Subcutaneous abdominal adipose tissue (tissue), 5 donors: ENCODE results near the gene CD69.
A peak's percentile ranks its signal among the peaks of the same experiment; 100 is the strongest.
"Not testable (repeated sequence)": the region's sequence is repeated elsewhere in the genome, so short reads cannot be mapped to it uniquely, and the experiment has no call there.

Source experiments
- H3K27ac ChIP-seq: one replicate; pipeline ENCODE4 v1.7.0; 2013; ENCODE audit warnings: low read depth, mild to moderate bottlenecking, inconsistent platforms, low read length, moderate library complexity
- H3K27me3 ChIP-seq, 5 donors: one replicate each; pipeline ENCODE4 v1.7.0; 2013; ENCODE audit warnings: low read length in 5 of 5, inconsistent platforms in 1 of 5; ENCODE audit not compliant: control insufficient read depth in 5 of 5, insufficient read depth in 4 of 5
- H3K36me3 ChIP-seq, 5 donors: one replicate each; pipeline ENCODE4 v1.7.0; 2013; ENCODE audit warnings: low read length in 5 of 5; ENCODE audit not compliant: control insufficient read depth in 5 of 5, insufficient read depth in 5 of 5
- H3K4me1 ChIP-seq, 5 donors: one replicate each; pipeline ENCODE4 v1.7.0; 2013; ENCODE audit warnings: low read length in 5 of 5, mild to moderate bottlenecking in 3 of 5, moderate library complexity in 1 of 5; ENCODE audit not compliant: control insufficient read depth in 5 of 5, insufficient read depth in 5 of 5
- H3K4me3 ChIP-seq, 5 donors: one replicate each; pipeline ENCODE4 v1.7.0; 2013; ENCODE audit warnings: low read length in 5 of 5, low read depth in 1 of 5
- H3K9ac ChIP-seq, 5 donors: one replicate each; pipeline ENCODE4 v1.7.0; 2013; ENCODE audit warnings: low read length in 5 of 5, mild to moderate bottlenecking in 4 of 5, moderate library complexity in 3 of 5
- H3K9me3 ChIP-seq, 5 donors: one replicate each; pipeline ENCODE4 v1.7.0; 2013; ENCODE audit warnings: low read length in 5 of 5; ENCODE audit not compliant: control insufficient read depth in 5 of 5
- donor health status: healthy.
- donor health status: healthy.
- donor health status: healthy.
- donor health status: healthy.
- donor health status: healthy.

The CD69 gene

DNA sequence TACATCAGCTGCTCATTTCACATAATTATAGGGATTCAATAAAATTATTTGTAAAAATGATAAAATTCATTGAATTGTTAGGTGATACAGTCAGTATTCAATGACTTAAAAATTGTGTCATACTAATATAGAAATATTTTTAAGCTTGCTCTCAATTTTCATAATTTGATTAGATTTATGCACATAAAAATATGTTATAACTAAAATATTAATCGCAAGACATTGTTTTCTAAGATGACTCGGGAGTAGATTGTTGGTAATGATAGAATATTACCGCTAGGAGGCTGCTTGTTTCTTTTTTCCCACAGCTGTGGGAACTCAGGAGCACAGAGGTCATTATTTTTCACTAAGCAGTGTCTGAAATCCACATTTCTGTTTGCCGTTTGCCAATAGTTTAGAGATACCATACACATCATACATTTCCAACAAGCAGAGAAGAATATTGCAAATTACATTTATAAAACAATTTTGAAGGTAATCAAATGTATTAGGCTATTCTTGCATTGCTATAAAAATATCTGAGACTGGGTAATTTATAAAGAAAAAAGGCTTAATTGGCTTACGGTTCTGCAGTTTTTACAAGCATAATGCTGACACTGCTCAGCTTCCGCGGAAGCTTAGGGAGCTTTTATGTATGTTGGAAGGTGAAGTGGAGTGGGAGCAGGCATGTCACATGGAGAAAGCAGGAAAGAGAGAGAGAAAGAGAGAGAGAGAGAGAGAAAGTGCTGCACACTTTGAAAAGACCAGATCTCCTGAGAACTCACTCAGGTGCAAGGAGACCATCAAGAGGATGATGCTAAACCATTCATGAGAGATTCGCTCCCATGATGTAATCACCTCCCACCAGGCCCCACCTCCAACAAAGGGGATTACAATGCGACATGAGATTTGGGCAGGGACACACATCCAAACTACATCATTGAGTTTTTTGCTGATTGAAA, 9.2 kb downstream of the CD69 start:
- H3K9me3 ChIP-seq: no peaks in the 10 kb centered on the region
- H3K4me1 ChIP-seq: peaks cover 0 to 7% (median 2%) of the 10 kb centered on the region in 5 donors
- no peaks in the 10 kb centered on the region for H3K27me3 ChIP-seq
- H3K27ac ChIP-seq: no peak overlapping the region
- H3K4me3 ChIP-seq: peak overlapping the region in 2 of 5 donors; percentile 27 to 34
- H3K9ac ChIP-seq: no peak overlapping the region
- H3K36me3 ChIP-seq: no peaks in the 10 kb centered on the region

DNA sequence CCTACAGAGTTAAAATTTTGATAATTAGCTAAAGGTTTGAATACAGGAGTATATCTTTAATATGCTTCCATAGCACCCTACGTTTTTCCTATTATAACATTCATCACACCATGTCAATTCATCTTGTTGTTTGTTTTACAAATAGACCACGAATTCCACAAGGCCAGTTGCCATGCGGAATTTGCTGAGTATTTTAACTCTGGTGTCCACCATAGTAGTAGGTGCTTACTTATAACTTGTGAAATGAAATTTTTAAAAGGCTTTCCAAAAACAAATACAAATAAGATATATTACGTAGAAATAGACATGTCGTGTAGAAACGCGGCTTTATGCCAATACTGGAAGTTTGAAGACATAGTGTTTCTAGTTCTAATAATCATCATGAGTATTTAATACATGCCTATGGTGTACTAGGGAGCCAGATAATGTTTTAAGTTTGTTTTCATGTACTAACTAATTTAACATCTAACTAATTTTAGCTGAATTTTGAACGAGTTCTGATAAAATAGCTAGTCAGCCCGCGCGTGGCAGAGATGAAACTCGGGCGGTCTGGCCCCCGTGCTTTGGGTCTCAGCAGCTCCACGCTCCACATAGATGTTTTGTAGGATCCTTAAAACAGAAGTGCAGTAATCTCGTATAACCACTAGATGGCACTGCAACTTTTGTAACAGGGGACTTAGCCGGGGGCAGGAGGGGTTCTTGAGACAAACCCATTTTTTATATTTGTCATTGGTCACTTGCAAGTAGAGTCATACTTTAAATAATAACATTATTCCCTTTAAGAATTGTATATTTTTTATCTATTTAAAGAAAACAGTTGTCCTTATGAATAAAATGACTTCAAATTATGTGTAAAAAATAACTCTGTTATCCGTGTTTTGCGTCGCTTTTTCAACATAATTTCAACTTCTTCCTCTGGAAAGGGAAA, 10.2 kb downstream of the CD69 start:
- Histone ChIP-seq H3K4me3 (peak overlapping the region in 2 of 5 donors; percentile 27 to 34), H3K27ac (no peak overlapping the region)

DNA sequence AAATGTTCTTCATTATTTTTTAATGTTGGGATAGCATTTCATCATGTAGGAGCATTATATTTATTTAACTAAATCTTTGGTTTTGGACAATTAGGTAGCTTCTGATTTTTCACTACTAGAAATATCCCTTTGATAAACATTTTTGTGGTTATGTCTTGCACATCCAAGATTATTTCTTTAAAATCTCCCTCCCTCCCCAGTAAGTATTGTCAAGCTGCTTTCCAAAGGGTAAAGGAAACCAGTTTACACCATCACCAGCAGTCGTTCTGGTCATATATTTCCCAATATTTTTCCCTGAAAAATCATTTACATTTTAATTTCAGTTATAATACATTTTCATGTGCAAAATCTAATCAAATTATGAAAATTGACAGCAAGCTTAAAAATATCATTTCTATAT, 11.1 kb downstream of the CD69 start:
- Histone ChIP-seq H3K9me3 (no peaks in the 10 kb centered on the region), H3K27me3 (no peaks in the 10 kb centered on the region)

More for the DNA sequence above, 10.2 kb downstream of the CD69 start:
- H3K4me1 ChIP-seq: peaks cover 0 to 7% (median 2%) of the 10 kb centered on the region in 5 donors
- no peaks in the 10 kb centered on the region for H3K36me3 ChIP-seq
- H3K9me3 ChIP-seq: no peaks in the 10 kb centered on the region
- H3K27me3 ChIP-seq: no peaks in the 10 kb centered on the region
- no peak overlapping the region for H3K9ac ChIP-seq

DNA sequence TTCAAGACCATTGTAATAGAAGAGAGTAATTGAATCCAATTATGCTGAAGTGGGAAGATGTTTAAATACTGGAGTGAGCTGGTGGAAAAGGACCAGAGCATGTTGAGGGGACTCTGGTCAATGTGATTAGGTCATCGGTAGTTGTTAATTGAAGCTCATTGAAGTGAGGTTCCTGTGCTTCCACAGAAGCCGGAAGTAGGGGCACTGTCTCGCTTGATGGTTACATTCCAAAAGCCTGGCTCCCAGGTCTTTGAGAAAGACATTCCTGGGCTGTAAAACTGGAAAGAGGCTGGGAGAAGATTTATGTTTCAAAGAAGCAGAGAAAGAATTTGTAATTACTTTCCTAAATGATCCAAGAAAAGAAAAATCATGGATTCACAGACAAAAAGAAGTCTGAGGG, 15.5 kb downstream of the CD69 start:
- H3K4me3 ChIP-seq: no peak overlapping the region
- no peaks in the 10 kb centered on the region for H3K9me3 ChIP-seq
- H3K27ac ChIP-seq: no peak overlapping the region
- H3K4me1 ChIP-seq: peaks cover 0 to 12% (median 7%) of the 10 kb centered on the region in 5 donors
- no peaks in the 10 kb centered on the region for H3K36me3 ChIP-seq
- H3K27me3 ChIP-seq: no peaks in the 10 kb centered on the region
- no peak overlapping the region for H3K9ac ChIP-seq

More for the DNA sequence above, 11.1 kb downstream of the CD69 start:
- no peak overlapping the region for H3K27ac ChIP-seq
- H3K4me3 ChIP-seq: no peak overlapping the region
- no peak overlapping the region for H3K9ac ChIP-seq
- H3K4me1 ChIP-seq: peaks cover 0 to 7% (median 2%) of the 10 kb centered on the region in 5 donors
- no peaks in the 10 kb centered on the region for H3K36me3 ChIP-seq

DNA sequence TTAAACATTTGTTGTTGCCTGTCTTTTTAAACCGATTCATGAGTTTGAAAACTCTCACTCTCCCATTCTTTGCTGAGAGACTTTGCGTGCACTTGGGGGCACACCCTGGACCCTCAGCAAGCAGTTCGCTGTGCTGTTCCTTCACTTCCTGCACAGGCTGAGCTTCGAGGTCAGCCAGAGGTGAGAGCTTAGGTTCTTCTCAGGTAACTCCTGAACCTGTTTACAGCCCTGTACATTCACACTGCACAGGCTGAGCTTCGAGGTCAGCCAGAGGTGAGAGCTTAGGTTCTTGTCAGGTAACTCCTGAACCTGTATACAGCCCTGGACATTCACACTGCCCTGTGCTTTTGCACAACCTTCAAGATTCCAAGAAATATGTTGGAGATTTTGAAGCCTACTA, 18.0 kb downstream of the CD69 start:
- H3K9ac ChIP-seq: no peak overlapping the region

DNA sequence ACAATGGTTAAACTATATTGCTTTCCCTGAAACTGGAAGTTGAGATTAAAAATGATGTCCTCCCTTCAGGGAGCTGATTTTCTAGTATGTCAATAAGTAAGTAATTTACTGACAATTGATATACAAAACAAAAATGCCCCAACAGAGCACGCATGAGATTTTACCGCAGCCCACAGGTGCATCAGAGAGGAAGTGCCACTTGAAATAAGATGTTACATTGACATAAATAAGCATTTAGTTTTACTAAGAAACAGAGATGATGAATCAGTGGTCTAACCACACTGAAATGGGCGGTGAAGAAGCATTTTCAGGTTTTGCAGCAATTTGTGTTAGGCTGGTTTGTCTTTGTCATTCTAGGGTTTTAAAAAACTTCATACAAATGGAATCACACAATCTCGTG, 19.0 kb downstream of the CD69 start:
- Histone ChIP-seq H3K9ac (no peak overlapping the region), H3K27me3 (no peaks in the 10 kb centered on the region), H3K9me3 (no peaks in the 10 kb centered on the region), H3K27ac (no peak overlapping the region), H3K36me3 (no peaks in the 10 kb centered on the region), H3K4me1 (peaks cover 0 to 28% (median 9%) of the 10 kb centered on the region in 5 donors), H3K4me3 (no peak overlapping the region)

More for the DNA sequence above, 18.0 kb downstream of the CD69 start:
- no peak overlapping the region for H3K27ac ChIP-seq
- no peaks in the 10 kb centered on the region for H3K36me3 ChIP-seq
- H3K9me3 ChIP-seq: no peaks in the 10 kb centered on the region
- peaks cover 0 to 20% (median 9%) of the 10 kb centered on the region in 5 donors for H3K4me1 ChIP-seq
- no peaks in the 10 kb centered on the region for H3K27me3 ChIP-seq
- no peak overlapping the region for H3K4me3 ChIP-seq

DNA sequence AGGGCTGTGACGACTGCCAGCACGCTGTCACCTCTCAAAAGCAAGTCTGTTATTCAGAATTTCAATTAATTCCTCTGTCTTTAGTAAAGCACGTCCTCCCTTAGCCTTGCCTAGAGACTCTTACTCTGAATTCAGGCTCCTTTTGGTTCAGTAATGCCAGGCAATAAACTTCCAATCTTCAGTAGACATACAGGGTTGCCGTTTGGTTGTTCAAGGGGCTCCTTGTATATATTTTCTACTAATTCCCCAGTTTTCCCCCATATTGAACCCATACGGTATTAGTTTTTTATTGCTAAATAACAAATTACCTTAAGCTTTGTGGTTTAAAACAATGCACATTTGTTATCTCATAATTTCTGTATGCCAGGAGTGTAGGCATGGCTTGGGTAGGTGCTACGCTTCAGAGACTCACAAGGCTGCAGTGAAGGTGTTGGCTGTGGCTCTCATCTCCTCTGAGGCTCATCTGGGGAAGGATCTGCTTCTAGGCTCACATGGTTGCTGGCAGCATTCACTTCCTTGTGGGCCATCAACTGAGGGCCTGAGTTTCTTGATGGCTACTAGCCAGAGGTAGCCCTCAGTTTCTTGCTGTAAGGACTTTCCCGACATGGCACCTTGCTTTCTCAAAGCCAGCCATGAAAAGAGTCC, 20.5 kb downstream of the CD69 start:
- no peaks in the 10 kb centered on the region for H3K9me3 ChIP-seq
- H3K4me3 ChIP-seq: peak overlapping the region in 1 of 5 donors; percentile 14
- no peak overlapping the region for H3K27ac ChIP-seq
- H3K9ac ChIP-seq: no peak overlapping the region
- peaks cover 0 to 30% (median 9%) of the 10 kb centered on the region in 5 donors for H3K4me1 ChIP-seq
- H3K36me3 ChIP-seq: no peaks in the 10 kb centered on the region
- H3K27me3 ChIP-seq: no peaks in the 10 kb centered on the region

DNA sequence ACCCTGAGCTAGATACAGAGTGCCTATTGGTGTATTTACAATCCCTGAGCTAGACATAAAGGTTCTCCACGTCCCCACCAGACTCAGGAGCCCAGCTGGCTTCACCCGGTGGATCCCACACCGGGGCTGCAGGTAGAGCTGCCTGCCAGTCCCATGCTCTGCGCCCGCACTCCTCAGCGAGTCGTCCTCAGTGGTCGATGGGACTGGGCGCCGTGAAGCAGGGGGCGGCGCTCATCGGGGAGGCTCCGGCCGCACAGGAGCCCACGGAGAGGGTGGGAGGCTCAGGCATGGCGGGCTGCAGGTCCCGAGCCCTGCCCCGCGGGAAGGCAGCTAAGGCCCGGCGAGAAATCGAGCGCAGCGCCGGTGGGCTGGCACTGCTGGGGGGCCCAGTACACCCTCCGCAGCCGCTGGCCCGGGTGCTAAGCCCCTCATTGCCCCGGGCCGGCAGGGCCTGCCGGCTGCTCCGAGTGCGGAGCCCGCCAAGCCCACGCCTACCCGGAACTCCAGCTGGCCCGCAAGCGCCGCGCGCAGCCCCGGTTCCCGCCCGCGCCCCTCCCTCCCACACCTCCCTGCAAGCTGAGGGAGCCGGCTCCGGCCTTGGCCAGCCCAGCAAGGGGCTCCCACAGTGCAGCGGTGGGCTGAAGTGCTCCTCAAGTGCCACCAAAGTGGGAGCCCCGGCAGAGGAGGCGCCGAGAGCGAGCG, 21.1 kb downstream of the CD69 start:
- H3K27ac ChIP-seq, H3K27me3 ChIP-seq, H3K9ac ChIP-seq, H3K36me3 ChIP-seq, H3K9me3 ChIP-seq: not testable (repeated sequence)
- H3K4me1 ChIP-seq: peaks cover 0 to 30% (median 9%) of the 10 kb centered on the region in 5 donors
- H3K4me3 ChIP-seq: peak overlapping the region in 2 of 5 donors; percentile 14 to 34

DNA sequence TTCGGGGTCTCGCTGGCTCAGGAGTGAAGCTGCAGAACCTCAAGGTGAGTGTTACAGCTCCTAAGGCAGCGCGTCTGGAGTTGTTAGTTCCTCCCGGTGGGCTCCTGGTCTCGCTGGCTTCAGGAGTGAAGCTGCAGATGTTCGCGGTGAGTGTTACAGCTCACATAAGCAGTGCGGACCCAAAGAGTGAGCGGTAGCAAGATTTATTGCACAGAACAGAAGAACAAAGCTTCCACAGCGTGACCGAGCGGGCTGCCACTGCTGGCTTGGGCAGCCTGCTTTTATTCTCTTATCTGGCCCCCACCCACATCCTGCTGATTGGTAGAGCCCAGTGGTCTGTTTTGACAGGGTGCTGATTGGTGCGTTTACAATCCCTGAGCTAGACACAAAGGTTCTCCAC, 21.8 kb downstream of the CD69 start:
- not testable (repeated sequence) for H3K9ac ChIP-seq, H3K9me3 ChIP-seq, H3K4me3 ChIP-seq, H3K27ac ChIP-seq, H3K27me3 ChIP-seq, H3K36me3 ChIP-seq
- peaks cover 0 to 30% (median 9%) of the 10 kb centered on the region in 5 donors for H3K4me1 ChIP-seq
